HT-29 (cell line): Measurements from ENCODE around the gene DPM1. TPM values are rescaled to one million over a fixed set of nuclear protein-coding genes. Genes with fewer than 3 reads are reported as not detected.

Experiments
- DNase-seq: peaks from one replicate; pipeline ENCODE4 v3.0.0-alpha.2; 2015; ENCODE audit warnings: low spot score
- total RNA-seq: library from RNA; depleted of rRNA; stranded (reverse); fragments of >200 nt; shearing (Covaris generic); gene quantifications from 2 replicates; pipeline ENCODE4 v1.2.3, GENCODE V29; 2014; rRNA removed

Gene DPM1
- 69.7 and 76.9 TPM in 2 replicates for total RNA-seq

DNA sequence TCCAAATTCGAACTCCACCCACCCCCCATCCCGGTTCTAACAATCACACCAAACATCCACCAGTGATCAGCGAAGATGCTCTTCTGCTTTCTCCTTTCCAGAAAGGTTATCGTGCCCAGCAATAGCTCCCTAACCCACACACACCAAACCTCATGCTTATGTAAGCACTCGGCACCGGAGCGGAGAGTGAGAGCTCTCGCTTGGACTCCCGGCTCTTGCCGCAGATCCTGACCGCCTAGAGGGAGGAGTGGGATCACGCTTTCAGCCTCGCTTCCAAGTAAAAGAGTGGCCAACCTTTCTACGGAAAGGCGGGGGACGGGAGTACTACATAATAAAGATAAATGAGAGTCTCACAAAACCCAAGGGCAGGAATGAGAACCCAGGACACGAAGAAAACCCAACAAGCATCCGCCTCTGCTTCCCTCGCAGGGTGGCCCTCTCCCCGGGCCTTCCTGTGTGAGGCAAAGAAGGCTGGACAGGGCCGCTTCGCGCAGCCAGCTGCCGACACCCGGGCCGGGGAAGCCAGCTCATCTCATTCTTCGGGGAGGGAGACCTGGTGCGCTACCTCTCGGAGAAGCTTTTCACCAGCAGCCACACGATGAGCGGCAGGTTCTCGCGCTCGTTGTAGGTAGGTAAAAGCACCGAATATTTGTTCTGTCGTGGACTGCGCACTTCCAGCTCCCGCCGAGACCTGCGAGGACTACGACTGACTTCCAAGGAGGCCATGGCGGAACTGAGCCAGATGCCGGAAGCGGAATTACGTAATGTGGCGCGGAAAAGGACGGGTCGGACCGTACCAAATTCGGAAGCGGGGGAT lies at the start of gene DPM1:
Gene DPM1 (minus strand): TSS at position 735 of the 817 bp plus-strand sequence. CDS start 9 bp downstream, at position 726.
- DNase-seq, result peak; percentile 72

DNA sequence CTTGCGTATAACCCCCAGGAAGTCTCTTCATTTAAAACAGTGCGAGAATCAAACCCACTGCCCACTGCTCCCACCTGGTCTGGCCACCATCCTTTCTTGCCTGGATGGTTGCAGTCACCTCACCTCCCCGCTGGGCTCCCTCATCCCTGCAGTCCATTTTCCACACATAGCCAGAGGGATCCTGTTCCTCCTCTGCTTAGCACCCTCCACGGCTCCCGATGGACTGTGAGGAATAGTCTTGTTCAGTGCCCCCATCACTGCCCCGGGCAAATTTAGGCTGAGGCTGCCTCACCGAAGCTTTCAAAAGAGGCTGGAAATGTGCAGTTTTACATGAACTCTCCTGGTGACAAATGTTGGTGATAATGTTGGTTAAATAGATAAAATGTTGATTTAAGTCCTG lies 46.9 kb upstream of the DPM1 start:
- DNase-seq, result no peak

DNA sequence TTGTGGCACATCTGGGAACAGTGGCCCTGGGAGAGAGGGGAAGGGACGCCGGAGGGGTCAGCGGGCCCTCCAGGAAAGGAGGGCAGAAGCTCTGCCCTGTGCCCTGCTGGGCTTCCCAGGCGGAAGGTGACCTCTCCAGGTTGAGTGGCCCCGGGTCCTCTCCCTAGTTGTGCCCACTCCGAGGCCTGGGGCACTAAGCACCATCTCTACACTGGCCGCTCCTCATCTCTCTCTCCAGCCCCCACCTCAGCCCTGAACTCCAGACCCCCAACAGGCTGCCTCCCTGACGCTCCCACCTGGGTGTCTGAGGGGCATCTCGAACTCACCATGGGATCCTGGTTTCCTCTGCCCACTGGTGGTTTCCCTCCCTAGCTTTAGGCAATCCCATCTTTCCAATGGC lies 46.4 kb upstream of the DPM1 start:
- no peak for DNase-seq

DNA sequence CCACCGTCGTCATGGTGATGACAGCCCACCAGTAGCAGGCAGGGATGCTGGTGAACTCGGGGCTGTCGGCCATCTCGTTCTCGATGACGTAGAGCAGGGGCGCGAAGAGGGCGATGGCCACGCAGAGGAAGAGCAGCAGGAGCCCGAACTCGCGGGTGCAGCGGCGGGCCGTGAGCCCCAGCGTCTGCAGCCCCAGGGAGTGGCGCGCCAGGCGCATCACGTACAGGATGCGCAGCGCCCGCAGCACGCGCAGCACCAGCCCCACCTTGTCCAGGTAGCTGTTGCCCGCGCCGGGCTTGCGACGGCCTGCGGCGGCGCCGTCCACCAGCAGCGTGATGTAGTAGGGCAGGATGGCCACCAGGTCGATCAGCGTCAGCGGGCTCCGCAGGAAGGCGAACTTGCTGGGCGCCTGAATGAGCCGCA lies 46.0 kb upstream of the DPM1 start:
- no peak for DNase-seq

DNA sequence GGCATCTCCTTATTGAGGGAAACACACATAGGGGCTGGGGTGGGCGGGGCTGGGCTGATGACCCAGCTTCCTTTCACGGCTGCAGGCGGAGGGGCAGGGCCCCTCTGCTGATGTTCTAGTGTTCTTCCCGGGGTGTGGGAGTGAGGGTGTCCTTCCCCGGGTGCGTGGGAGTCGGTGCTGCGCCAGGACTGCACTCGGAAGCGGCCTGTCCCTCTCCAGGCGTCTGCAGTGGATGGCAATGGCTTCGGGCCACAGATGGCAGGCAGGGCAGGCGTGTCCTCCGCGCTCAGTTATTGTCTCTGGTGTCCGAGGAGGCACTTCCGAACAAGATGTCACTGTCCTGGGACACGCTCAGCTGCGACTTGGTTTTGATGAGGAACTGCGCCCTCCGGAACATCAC lies 45.4 kb upstream of the DPM1 start:
- DNase-seq, result no peak

DNA sequence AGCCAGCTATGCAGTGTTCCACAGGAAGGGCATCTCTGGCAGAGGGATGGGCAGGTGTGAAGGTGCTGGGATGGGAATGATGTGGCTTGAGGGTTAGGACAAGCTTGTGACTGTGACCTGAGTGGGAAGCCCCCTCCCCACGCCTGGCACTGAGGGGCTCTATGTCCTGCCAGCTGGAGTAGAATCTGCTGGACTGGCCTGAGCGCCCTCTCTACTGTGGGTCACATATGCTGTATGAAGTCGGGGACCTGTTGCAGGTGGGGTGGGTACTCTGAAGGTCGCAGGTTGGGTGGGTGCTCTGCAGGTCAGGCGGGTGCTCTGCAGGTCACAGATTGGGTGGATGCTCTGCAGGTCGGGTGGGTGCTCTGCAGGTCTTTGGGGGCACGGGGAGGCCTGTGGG lies 44.3 kb upstream of the DPM1 start:
- DNase-seq, result no peak

DNA sequence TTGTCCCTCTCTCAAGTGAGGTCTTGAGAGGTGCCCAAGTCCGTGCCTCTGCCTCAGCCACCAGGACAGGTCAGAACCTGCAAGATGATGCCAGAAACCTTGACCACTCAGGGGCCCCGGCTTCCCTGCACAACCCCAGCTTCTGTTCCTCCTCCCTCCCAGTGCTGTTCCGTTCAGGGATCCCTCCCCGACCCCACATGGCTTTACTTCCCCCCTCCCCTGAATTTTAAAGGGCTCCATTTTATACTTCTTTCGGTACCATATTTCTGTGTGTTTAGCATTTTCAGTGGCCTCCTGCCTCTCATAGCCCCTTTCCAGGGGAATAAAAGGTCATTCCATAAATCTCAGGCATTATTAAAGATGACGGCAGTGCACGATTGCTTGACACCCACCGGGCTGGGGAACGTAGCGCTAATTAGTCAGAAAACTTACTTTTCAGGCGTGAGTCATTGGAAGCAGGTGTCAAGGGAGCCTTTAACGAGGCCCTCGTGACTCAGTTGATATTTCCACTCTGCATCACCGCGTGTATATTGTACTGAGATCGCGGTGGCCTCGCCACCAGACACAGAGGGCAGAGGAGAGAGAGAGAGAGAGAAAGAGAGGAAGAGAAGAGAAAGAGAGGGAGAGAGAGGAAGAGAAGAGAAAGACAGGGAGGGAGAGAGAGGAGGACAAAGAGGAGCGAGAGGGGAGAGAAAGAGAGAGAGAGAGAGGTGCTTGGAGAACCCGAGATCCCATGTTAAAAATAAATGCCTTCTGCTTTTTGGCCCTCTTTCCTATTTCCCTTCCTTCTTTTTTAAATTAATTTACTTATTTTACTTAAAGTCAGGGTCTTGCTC lies 43.3 kb upstream of the DPM1 start:
- no peak for DNase-seq

DNA sequence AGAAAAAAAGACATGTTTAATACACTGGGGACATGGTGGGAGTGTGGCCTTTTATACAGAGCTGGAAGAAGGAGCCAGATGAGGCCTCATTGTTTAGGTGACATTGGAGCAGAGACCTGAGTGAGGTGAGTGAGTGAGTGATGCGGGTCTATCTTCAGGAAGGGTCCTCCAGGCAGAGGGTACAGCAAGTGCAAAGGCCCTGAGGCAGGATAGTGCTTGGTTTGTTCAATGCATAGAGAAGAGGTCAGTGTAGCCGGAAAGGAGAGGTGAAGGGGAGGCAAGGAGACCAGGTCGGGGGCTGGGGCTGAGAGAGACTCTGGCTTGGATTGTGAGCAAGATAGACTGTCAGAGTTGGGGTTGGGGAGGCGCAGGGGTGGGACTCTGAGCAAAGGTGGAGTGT lies 41.0 kb upstream of the DPM1 start:
- DNase-seq, result no peak

DNA sequence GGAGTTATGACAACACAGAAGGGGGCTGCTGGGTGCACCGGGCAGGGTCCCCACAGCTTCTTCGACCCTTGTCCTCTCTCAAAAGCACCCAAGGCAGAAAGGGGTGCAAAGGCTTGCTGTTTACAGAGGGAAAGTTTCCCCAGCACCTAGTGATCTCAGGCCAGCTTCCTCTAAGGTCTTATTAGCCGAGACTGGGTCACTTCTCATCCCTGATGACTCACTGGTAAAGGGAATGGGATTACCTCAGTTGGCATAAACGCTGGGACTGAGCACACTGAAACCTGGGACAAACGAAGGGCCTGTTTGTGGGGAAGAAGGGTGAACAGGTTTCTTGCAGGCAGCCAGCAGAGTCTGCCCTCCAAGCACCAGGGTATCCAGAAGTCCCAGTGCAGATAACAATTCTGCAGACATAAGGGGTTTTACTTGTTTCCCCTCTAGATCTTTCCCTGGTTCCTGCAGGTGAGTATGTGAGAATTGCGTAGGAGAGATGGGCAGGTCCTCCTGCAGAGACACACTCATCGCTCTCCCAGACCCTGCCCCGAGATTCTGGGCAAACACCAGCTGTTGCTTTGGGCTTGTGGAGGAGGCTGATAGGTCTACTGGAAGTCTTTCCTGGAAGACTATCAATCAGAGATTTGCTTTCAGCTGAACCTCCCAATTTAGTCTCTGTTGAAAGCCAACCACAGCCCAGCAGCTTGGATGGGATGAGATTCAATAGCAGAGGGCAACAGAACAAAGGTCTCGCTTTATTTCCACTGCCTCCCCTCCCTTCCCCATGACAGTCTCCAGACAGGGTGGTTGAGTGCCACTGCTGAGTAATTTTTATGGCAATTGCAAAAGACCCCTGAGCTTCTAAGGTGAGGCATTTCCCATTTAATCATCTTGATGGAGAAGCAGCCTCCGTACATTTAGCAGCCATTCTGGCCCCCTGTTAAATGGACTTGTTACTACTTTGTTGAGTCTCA lies 38.9 kb upstream of the DPM1 start:
- DNase-seq, result no peak

DNA sequence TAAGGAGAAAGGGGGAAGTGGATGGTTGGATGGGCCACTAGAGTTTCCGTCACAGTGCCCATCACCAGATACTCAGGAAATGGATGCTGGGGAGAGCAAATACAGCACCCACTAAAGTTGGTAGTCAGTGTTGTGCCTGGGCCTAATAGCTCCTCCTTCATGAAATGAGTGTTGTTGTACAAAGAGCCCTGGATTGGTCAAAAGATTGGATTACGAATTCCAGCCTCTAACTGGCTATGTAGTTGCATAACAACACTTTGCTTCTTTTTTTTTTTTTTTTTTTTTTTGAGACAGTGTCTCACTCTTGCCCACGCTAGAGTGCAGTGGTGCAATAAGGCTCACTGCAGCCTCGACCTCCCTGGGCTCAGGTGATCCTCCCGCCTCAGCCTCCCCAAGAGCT lies 37.2 kb upstream of the DPM1 start:
- no peak for DNase-seq

DNA sequence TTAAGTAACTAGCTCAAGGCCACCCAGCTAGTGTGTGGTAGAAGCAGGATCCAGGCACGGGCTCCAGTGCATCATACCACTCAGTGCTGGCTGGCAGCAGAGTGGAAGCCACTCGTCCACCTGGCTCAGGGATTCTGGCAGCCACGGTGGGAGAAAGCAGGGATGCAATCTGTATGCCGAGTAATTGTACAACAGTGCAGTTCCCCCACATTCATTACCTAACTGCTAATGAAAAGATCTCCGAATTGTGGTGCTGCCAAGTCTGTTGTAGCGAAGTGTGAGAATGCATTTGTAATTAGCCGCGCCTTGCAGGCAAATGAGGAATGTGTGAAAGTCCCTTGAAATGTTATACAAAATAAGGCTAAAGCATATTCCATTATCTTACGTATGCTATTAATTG lies 35.5 kb upstream of the DPM1 start:
- DNase-seq, result no peak

DNA sequence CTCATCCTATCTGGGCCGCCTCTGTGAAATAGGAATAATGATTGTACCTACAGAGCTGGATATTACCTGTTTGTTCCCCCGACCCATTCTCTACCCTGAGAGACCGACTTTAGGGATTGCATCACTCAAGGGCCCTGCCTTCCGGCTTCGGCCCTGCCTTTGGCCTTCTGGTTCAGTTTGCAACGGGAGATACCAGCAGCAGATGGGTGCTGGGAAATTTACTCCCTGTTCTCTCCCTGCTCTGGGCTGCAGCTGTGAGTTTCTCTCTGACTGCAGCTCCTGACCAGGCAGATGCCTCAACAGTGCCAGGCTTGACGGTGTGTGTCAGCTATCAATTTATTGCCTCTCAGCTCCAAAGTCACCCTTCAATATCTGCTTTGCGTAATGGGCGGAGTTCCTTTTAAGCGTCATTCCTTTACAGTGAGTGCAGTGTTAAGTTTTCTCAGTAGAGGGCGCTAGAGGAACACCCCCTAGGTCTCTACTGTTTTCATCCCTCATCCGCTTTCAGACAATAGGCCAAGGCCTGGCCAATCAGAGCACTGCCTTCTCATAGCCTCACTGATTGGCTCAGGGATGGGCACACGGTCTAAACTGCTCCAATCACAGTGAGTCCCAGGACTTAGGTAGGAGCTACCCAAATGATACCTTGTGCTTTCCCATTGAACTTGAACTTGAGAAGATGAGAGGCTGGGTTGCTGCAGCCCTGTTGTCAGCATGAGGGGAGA lies 34.6 kb upstream of the DPM1 start:
- peak; percentile 93 for DNase-seq

DNA sequence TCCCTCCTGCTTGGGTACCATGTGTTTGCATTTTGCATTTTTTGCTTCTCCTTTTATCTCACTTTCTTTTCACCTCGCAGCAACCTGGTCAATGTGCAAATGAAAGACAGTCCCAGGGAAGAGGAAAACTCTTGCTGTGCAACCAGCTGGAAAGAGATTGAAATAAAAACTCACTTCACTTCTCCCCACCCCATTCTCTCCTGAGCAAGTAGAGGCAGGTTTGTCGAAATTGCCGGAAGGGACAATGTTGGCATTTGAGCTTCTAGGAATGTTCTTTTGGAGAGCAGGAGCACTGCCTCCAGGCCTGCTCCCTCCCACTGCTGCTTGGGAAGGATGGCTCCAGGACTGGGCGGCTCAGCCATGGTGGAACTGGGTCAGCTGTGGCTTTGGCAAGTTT lies 34.0 kb upstream of the DPM1 start:
- no peak for DNase-seq

DNA sequence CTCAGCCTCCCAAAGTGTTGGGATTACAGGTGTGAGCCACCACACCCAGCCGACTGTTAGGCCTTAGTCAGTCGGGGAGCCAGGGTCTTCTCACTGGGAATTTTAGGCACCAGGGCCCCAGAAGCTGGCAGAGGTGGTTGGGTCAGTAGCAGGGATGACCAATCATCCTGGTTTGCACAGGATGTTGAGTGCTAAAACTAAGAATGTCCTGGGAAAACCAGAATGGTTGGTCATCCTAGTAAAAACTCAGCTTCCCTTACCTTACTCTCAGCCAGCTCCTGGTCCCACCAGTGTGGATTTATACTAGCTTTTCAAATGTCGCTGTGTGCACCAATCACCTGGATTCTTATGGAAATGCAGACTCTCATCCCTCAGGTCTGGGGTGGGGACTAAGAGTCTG lies 32.7 kb upstream of the DPM1 start:
- no peak for DNase-seq

DNA sequence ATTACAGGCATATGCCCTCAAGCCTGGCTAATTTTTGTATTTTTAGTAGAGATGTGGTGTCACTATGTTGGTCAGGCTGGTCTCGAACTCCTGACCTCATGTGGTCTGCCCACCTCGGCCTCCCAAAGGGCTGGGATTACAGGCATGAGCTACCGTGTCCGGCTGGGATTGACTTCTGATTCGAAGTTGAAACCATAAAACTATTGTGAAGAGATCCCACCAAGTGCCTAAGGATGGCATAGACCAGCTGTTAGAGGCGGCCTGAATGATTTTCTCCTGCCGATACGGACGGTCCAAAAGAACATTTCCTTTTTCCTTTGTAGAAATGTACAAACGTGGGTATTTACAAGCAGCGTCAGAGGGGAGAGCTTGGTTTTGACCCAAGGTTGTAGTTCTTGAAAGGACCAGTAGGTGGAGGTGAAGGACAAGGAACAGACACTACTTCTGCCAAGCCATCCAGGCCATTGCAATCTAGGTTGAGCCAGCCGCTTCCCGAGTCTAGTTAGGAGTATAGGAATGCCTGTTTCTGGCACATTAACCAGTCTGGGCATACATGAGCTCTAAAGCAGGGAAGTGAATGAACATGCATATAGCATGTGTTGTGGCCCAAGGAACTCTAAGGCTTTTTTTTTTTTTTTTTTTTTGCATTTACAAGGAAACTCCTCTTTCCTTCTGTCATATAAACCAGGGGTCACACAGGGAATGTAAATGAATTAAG lies 29.3 kb upstream of the DPM1 start:
- peak; percentile 98 for DNase-seq

DNA sequence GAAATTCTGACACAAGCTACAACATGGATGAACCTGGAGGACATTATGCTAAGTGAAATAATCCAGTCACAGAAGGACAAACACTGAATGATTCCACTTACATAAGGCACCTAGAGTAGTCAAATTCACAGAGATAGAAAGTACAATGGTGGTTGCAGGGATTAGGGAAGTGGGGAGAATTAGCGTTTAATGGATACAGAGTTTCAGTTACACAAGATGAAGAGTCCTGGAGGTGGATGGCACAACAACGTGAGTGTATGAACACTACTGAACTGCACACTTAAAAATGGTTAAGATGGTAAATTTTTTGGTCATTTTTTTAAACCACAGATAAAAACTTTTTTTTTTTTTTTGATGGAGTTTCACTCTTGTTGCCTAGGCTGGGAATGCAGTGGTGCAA lies 25.0 kb upstream of the DPM1 start:
- no peak for DNase-seq

DNA sequence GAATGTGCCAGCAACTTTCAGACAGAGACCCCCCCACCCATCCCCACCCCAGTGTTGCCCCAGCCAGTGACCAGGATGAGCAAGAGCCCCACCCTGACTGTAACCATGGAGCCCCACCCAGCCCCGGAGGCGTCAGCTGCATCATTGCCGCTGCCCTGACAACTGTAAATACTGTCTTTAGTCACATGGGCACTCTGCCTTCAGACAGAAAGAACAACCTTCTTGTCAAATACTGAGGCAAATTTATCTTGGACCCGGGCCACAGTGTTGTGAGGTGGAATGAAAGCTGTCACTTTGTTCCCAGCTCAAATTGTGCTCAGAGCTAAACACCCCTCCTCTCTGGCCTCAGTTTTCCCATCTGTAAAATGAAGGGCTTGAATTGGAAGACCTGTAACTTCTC lies 24.0 kb upstream of the DPM1 start:
- peak; percentile 58 for DNase-seq

DNA sequence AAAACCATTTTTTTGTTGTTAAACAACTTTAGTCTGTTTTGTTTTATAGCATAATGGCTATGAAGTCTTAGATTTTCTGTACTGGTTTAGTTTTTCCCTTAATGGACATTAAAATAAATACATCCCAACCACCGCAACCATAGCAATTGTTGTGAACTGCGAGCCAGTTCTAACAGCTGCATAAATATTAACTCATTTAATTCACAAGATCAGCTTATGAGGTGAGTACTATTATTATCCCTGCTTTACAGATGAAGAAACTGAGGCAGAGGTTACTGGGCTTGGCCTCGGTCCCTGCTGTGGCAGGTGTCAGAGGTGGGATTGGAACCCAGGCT lies 23.3 kb upstream of the DPM1 start:
- DNase-seq, result no peak

DNA sequence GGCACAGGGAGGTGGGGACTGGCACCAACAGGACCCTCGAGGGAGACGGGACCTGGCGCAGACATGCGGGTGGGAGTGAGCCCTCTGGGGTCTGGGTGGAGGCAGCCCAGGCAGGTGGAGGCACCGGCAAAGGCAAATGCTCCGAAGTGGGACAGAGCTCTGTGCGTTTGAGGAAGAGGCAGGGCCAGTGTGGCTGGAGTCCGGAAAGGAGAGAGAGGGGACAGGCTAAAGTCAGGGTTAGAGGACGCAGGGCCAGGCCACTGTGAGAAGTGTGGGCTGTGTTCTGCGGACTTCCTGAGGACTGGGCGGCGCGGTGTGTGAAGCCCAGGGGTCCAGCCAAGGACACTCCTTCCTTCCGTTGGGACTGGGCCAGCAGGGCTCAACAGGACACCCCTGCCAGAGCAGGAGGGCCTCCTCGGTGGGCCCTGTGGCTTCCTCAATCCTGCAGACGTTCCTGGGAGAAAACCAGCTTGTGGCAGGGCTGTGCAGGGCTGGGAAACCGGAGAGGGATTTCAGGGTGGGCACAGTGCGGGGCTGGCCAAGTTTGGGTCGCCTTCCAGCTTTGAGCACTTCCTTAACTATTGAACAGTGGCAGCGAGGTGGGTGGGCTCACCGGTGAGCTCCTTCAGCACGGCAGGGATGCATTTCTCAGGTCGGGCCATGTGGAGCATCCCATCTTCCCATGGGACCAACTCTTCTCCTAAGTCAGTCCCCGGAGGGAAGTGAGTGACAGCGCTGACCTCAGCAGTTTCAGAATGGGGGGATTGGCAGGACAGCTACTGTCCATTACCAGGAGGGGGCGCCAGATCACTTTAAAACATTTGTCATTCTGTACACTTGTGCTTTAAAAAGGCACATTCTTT lies 22.8 kb upstream of the DPM1 start:
- DNase-seq, result peak; percentile 86
